IPS-NIHi11 (cell line): ENCODE measurements around the gene TMEM40.
"Not testable (repeated sequence)": the region's sequence is repeated elsewhere in the genome, so short reads cannot be mapped to it uniquely, and the experiment has no call there.

ENCODE experiments used
- DNase-seq: peaks from one replicate; pipeline ENCODE4 v3.0.0; 2012; ENCODE audit warnings: mixed read lengths, low spot score

Gene TMEM40

DNA sequence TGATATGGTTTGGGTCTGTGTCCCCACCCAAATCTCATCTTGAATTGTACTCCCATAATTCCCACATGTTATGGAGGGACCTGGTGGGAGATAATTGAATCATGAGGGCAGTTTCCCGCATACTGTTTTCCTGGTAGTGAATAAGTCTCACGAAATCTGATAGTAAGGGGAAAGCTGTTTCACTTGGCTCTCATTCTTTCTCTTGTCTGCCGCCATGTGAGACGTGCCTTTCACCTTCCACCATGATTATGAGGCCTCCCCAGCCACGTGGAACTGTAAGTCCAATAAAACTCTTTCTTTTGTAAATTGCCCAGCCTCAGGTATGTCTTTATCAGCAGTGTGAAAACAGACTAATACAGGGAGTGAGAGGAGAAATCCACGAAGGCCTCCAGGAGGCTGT lies 16.9 kb upstream of the TMEM40 start:
- not testable (repeated sequence) for DNase-seq

GRCh38 chr3:12775226-12775625 lies 16.2 kb upstream of the TMEM40 start:
- DNase-seq: no peak

DNA sequence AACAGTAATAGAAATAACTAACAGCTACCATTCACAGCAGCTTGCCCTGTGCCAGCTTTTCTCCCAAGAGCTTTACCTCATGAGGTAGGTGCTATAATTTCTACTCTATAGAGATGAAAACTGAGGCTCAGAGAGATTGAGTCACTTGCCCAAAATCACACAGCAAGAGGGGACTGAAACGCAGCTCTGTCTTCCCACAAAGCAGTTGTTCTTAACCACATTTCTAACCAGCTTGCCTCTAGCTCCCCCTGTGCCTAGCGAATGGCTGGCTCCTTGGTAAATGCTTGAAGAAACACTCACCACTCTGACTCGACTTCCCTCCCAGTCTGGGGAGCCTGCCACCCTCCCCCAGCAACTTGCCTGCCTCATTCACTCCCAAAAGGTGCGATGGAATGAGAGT lies 15.6 kb upstream of the TMEM40 start:
- no peak for DNase-seq

DNA sequence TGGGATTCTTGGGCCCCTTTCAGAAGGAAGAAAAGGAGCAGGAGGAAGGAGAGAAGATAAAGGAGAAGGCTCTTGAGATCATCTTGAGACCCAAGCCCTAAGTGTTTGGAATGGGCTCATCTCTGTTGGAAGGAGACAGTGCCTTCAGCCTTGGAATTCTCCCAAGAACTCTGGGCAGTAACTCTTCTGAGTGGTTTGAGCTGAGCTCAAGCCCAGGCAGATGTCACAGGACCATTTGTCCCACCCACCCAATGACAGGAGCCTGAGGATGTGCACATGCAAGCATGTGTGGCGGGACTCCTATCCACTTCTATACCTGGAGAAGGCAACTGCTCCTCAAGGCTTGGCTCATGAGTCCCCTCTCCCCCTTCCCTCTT lies 14.6 kb upstream of the TMEM40 start:
- DNase-seq: no peak

DNA sequence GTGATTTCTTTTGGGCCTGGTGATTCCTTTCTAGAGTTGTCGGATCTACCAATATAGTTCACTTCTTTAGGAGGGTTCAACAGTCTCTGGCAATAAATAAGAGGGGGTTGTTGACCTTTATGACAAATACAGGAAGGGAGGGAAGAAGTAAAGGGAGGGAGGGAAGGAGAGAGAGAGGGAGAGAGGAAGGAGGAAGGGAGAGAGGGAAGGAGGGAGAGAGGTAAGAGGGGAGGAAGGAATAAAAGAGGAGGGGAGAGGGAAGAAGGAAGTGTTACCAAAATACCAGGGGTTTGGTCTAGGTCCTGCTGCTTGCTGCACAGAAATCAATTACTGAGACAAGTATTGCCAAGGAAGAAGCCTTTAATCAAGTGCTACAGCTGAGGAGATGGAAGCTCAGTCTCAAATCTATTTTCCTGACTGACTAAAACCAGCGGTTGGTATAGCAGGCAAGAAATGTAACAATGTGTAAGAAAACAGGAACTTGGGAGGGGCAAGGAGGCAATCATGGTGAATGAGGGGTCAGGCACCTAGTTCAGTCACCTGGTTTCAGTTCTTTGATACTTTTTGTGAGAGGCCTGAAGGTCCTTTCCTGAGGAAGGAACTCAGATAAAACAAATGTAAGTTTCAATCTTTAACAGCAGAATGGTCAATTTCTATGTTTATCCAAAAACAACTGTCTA lies 14.1 kb upstream of the TMEM40 start:
- DNase-seq: no peak

DNA sequence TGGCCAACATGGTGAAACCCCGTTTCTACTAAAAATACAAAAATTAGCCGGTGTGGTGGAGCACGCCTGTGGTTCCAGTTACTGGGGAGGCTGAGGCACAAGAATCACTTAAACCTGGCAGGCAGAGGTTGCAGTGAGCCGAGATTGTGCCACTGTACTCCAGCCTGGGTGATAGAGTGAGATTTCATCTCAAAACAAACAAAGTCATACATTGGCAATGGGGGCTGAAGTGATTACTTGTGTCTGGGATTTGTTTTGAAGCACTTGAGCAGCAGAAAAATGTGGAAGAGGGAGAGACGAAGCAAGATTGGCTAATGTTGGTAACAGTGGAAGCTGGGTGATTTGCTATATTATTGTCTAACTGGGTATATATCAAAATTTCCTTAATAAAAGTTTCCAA lies 13.4 kb upstream of the TMEM40 start:
- DNase-seq: no peak

DNA sequence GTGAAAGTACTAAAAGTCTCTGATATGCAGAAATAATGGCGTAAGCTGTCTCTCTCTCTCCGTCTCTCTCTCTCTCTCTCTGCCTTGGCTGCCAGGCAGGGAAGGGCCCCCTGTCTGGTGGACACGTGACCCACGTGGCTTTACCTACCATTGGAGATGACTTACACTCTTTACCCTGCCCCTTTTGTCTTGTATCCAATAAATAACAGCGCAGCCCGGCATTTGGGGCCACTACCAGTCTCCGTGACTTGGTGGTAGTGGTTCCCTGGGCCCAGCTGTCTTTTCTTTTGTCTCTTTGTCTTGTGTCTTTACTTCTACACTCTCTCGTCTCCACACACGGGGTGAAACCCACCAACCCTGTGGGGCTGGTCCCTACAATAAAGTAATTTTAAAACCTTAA lies 12.2 kb upstream of the TMEM40 start:
- no peak for DNase-seq

DNA sequence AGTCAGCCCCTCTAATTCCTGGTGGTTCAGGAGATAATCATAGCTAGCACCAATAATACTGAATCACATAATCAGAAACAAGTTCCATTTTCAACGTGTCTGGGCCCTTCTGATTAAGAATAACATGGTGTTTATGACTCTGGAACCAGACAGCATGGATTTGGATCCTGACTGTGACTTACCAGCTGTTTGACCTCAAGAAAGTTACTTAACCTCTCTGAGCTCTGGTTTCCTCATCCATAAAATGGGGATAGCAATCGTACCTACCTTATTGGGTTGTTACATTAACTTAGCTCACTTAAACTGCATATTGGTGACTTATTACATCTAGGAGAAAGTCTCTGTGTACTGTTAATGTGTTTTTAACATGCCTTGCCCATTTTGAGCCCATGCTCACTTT lies 10.7 kb upstream of the TMEM40 start:
- DNase-seq: no peak

DNA sequence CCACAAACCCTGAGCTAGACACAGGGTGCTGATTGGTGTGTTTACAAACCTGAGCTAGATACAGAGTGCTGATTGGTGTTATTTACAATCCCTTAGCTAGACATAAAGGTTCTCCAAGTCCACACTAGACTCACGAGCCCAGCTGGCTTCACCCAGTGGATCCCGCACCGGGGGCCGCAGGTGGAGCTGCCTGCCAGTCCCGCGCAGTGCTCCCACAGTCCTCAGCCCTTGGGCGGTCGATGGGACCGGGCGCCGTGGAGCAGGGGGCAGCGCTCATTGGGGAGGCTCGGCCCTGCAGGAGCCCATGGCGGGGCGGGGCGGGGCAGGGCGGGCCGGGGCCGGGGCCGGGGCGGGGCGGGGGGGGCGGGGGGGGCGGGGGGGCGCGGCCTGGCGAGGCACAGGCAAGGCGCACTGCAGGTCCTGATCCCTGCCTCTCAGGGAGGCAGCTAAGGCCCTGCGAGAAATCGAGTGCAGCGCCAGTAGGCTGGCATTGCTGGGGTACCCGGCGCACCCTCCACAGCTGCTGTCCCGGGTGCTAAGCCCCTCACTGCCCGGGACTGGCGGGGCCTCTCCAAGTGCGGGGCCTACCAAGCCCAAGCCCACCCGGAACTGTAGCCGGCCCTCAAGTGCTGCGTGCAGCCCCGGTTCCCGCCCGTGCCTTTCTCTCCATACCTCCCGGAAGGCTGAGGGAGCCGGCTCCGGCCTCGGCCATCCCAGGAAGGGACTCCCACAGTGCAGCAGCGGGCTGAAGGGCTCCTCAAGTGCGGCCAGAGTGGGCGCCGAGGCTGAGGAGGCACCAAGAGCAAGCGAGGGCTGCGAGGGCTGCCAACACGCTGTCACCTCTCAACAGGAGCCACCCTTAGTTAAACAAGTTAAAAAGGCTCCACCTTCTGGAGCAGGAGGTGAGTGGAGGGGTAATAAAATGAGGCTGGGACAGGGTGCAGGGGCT lies 9.8 kb upstream of the TMEM40 start:
- DNase-seq: no peak

- no peak for DNase-seq
These were observed 7.5 kb upstream of the TMEM40 start for GRCh38 chr3:12766541-12766940.

- DNase-seq: no peak
These were observed 5.2 kb upstream of the TMEM40 start for GRCh38 chr3:12764171-12764776.

GRCh38 chr3:12759693-12760565 lies 870 bp upstream of the TMEM40 start:
- no peak for DNase-seq

GRCh38 chr3:12758025-12758781 lies 856 bp downstream of the TMEM40 start:
- peak; percentile 57 for DNase-seq

DNA sequence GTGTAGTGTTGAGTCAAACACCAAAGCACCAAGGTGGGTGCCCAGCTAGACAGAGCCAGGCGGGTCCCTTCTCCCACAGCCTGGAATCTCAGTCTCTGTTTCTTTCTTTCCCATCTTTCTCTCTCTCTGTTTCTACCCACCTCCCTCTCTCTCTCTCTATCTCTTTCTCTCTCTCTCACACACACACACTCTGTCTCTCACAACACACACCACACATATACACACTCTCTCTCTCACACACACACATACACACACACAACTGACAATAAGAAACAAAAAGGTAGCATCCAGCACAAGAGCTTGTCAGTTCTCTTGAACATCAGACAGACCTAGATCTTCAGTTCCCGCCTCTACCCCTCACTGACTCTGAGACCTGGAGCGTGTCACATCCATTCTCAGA lies 2.4 kb downstream of the TMEM40 start:
- DNase-seq: no peak

DNA sequence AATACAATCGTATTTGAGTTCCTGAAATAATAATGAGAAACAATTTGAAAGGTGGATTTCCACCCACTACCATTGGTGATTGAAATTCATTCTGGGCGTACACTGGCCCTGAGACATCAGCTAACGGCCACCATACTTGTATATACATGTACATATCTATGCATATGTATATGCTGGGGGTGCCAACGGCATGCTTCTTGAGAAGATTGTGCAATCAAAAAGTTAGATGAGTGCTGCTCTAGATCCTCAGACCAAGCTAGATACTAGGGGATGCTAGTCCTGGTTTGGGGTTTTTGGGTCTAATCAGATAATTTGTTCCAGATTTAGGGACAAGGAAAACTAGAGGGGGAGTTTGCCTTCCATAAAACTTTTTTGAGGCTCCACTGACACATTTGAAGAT lies 2.9 kb downstream of the TMEM40 start:
- DNase-seq: no peak

DNA sequence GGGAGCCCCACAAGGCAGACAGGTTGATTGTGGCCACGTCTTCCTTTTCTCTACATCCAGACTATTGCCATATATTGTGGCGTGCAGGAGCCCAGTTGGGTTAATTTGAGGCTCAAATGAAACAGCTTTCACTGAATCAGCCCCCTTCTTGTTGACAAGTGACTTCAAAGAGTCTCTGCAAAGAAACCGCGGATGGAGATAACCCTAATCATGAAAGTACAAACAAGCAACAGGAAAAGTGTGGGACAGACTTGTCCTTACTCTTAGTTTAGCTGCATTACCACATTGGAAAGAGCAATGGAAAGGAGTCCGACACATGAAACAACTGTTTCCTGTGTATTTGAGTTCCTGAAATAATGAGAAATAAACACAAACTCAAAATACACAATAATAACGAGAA lies 3.3 kb downstream of the TMEM40 start:
- no peak for DNase-seq

DNA sequence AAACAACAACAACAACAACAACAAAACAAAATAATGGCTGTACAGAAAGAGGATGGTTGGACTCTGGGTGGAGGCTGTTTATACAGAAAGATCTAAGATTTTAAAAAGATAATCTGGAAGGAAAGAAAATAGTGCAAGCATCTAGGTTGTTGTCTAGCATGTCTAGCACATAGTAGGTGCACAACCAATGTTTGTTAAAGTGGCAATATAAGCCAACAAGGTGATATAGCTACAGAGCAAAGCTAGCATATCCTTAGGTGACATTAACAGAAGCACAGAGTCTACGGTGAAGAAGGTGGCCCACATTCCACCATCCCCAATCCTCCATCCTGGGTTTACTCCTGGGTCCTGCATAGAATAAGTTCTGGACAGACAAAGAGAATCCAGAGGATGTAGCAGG lies 4.7 kb downstream of the TMEM40 start:
- no peak for DNase-seq

- DNase-seq: no peak
These were observed 5.6 kb downstream of the TMEM40 start for GRCh38 chr3:12753275-12754028.

DNA sequence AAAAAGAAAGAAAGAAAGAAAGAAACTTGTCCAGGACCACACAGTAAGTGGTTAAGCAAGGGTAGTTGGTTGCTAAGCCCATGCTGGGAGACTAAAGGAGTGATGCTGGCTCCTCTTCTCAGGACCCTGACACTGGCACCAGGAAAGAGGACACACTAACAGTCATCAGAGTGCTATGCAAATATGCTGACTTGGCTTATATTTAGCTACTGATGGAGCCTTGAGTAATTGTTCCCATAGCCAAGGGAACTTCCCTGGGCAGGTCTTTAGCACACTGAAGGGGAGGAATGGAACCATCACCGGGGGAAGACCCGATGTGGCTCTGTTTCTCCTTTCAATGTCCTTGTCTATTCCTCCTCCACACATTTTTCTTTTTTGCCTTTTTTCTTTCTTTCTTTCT lies 6.2 kb downstream of the TMEM40 start:
- DNase-seq: no peak

- no peak for DNase-seq
These were observed 7.0 kb downstream of the TMEM40 start for GRCh38 chr3:12752102-12752501.

- DNase-seq: no peak
These were observed 7.5 kb downstream of the TMEM40 start for GRCh38 chr3:12751571-12751970.
